Measurements from ENCODE around the gene LGALS4. TPM values are rescaled to one million over a fixed set of nuclear protein-coding genes. Genes with fewer than 3 reads are reported as not detected.
"Not testable (repeated sequence)": the region's sequence is repeated elsewhere in the genome, so short reads cannot be mapped to it uniquely, and the experiment has no call there.

Gene LGALS4
- polyA plus RNA-seq, 4 donors, result 1,130 to 3,807 (median 2,480) TPM

DNA sequence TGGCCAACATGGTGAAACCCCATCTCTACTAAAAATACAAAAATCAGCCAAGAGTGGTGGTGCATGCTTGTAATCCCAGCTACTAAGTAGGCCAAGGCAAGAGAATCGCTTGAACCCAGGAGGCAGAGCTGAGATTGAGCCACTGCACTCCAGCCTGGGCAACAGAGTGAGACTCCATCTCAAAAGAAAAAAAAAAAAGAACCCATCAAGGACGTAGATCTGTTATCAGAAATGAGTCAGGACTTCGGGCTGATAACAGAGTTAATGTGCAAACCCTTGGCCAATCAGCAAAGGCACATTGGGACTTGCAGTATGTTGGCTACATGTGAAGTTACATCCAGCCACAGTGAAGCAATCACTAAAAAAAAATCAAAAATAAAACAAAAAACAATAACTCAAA, 28.5 kb downstream of the LGALS4 start:
- H3K9me3 ChIP-seq (ENCODE audit: control insufficient read depth in 2 of 2, insufficient read depth in 1 of 2, low read depth in 1 of 2, low read length in 1 of 2), result peaks cover 0 to 5% of the 10 kb centered on the region in 2 donors
- H3K27me3 ChIP-seq (ENCODE audit: control insufficient read depth in 3 of 3, insufficient read depth in 3 of 3, low read length in 3 of 3), result no peaks in the 10 kb centered on the region
- DNase-seq, result peak; percentile 59 to 93
- FAIRE-seq, result no peak
- H3K36me3 ChIP-seq (ENCODE audit: control insufficient read depth in 3 of 3, insufficient read depth in 2 of 3, low read depth in 1 of 3, low read length in 3 of 3), result no peaks in the 10 kb centered on the region
- peaks cover 0 to 13% (median 0%) of the 10 kb centered on the region in 3 donors for H3K4me1 ChIP-seq (ENCODE audit: control insufficient read depth in 3 of 3, insufficient read depth in 2 of 3, low read depth in 1 of 3, low read length in 2 of 3)
- WGBS, 3 donors, result 34 to 70% (median 42%) methylated on average over 3 of the region's 3 CpGs
- no peak overlapping the region for H3K27ac ChIP-seq (ENCODE audit: low read depth in 1 of 3, low read length in 2 of 3)
- no peak overlapping the region for H3K4me3 ChIP-seq (ENCODE audit: low read depth in 1 of 3, low read length in 3 of 3)

DNA sequence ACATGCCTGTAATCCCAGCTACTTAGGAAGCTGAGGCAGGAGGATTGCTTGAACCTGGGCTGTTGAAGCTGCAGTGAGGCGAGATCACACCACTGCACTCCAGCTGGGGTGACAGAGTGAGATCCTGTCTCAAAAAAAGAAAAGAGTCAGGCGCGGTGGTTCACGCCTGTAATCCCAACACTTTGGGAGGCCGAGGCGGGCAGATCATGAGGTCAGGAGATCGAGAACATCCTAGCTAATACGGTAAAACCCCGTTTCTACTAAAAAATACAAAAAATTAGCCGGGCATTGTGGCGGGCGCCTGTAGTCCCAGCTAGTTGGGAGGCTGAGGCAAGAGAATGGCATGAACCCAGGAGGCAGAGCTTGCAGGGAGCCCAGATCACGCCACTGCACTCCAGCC, 30.5 kb downstream of the LGALS4 start:
- not testable (repeated sequence) for H3K27ac ChIP-seq (ENCODE audit: low read depth in 1 of 3, low read length in 2 of 3); H3K4me1 ChIP-seq (ENCODE audit: control insufficient read depth in 3 of 3, insufficient read depth in 2 of 3, low read depth in 1 of 3, low read length in 2 of 3); H3K9me3 ChIP-seq (ENCODE audit: control insufficient read depth in 2 of 2, insufficient read depth in 1 of 2, low read depth in 1 of 2, low read length in 1 of 2); H3K36me3 ChIP-seq (ENCODE audit: control insufficient read depth in 3 of 3, insufficient read depth in 2 of 3, low read depth in 1 of 3, low read length in 3 of 3); H3K4me3 ChIP-seq (ENCODE audit: low read depth in 1 of 3, low read length in 3 of 3); H3K27me3 ChIP-seq (ENCODE audit: control insufficient read depth in 3 of 3, insufficient read depth in 3 of 3, low read length in 3 of 3); FAIRE-seq; DNase-seq
- WGBS, 3 donors, result 90 to 92% (median 92%) methylated on average over 13 of the region's 13 CpGs

DNA sequence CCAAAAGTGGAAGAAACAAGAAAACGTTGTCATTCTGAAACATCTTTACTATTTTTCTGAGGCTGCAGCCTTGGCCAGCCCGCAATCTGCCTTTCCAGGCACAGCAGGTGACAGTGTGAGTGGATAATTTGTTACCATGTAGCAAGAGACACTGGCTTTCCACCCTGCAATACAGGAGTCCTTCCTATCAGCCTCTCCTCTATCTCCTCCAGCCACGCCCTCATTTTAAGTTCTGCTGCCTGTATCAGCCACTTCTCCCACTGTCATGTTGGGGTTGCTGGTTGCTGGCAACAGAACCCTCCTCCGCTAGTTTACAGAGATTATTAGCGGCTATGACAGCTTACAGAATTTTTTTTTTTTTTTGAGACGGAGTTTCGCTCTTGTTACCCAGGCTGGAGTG, 31.7 kb downstream of the LGALS4 start:
- no peaks in the 10 kb centered on the region for H3K27me3 ChIP-seq (ENCODE audit: control insufficient read depth in 3 of 3, insufficient read depth in 3 of 3, low read length in 3 of 3)
- H3K9me3 ChIP-seq (ENCODE audit: control insufficient read depth in 2 of 2, insufficient read depth in 1 of 2, low read depth in 1 of 2, low read length in 1 of 2), result peaks cover 0 to 5% of the 10 kb centered on the region in 2 donors
- DNase-seq (no peak), FAIRE-seq (no peak)
- H3K4me3 ChIP-seq (ENCODE audit: low read depth in 1 of 3, low read length in 3 of 3), result no peak overlapping the region
- H3K4me1 ChIP-seq (ENCODE audit: control insufficient read depth in 3 of 3, insufficient read depth in 2 of 3, low read depth in 1 of 3, low read length in 2 of 3), result peaks cover 0 to 8% (median 0%) of the 10 kb centered on the region in 3 donors
- 46 to 71% (median 49%) methylated on average over 7 of the region's 7 CpGs for WGBS, 3 donors
- H3K27ac ChIP-seq (ENCODE audit: low read depth in 1 of 3, low read length in 2 of 3), result no peak overlapping the region
- no peaks in the 10 kb centered on the region for H3K36me3 ChIP-seq (ENCODE audit: control insufficient read depth in 3 of 3, insufficient read depth in 2 of 3, low read depth in 1 of 3, low read length in 3 of 3)

DNA sequence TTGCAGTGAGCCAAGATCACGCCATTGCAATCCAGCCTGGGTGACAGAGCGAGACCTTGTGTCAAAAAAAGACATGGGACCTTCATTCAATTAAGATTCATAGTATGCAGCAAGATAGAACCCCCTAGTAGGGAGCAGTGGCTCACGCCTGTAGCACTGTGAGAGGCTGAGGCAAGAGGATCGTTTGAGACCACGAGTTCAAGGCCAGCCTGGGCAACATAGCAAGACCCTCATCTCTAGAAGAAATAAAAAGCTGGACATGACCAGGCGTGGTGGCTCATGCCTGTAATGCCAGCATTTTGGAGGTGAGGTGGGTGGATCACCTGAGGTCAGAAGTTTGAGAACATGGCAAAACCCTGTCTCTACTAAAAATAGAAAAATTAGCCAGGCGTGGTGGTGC, 32.3 kb downstream of the LGALS4 start:
- no peak for FAIRE-seq
- no peaks in the 10 kb centered on the region for H3K36me3 ChIP-seq (ENCODE audit: control insufficient read depth in 3 of 3, insufficient read depth in 2 of 3, low read depth in 1 of 3, low read length in 3 of 3)
- no peak overlapping the region for H3K27ac ChIP-seq (ENCODE audit: low read depth in 1 of 3, low read length in 2 of 3)
- peaks cover 0 to 5% of the 10 kb centered on the region in 2 donors for H3K9me3 ChIP-seq (ENCODE audit: control insufficient read depth in 2 of 2, insufficient read depth in 1 of 2, low read depth in 1 of 2, low read length in 1 of 2)
- no peak for DNase-seq
- H3K4me1 ChIP-seq (ENCODE audit: control insufficient read depth in 3 of 3, insufficient read depth in 2 of 3, low read depth in 1 of 3, low read length in 2 of 3), result peaks cover 0 to 8% (median 0%) of the 10 kb centered on the region in 3 donors
- no peak overlapping the region for H3K4me3 ChIP-seq (ENCODE audit: low read depth in 1 of 3, low read length in 3 of 3)
- WGBS, 3 donors, result 74 to 90% (median 90%) methylated on average over 7 of the region's 7 CpGs
- no peaks in the 10 kb centered on the region for H3K27me3 ChIP-seq (ENCODE audit: control insufficient read depth in 3 of 3, insufficient read depth in 3 of 3, low read length in 3 of 3)

DNA sequence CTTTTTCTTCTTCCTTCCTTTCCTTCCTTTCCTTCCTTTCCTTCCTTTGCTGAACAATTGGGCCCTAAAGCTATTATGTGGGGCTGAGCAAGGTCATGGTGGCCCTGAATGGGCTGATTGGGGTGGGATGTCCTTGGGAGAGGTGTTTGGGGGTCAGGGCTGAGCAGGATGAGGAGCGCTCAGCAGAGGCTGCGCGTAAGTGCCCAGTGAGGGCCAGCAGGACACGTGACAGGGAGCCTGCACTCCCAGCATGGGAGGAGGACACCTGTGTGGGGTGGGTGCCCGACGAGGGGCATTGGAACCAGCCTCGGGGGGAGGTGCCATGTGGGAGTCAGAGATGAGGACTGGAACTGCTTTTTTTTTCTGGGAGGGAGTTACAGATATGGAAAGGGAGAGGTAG, 34.0 kb downstream of the LGALS4 start:
- WGBS, 3 donors, result 73 to 80% (median 75%) methylated on average over 7 of the region's 7 CpGs
- FAIRE-seq (no peak), DNase-seq (no peak)

DNA sequence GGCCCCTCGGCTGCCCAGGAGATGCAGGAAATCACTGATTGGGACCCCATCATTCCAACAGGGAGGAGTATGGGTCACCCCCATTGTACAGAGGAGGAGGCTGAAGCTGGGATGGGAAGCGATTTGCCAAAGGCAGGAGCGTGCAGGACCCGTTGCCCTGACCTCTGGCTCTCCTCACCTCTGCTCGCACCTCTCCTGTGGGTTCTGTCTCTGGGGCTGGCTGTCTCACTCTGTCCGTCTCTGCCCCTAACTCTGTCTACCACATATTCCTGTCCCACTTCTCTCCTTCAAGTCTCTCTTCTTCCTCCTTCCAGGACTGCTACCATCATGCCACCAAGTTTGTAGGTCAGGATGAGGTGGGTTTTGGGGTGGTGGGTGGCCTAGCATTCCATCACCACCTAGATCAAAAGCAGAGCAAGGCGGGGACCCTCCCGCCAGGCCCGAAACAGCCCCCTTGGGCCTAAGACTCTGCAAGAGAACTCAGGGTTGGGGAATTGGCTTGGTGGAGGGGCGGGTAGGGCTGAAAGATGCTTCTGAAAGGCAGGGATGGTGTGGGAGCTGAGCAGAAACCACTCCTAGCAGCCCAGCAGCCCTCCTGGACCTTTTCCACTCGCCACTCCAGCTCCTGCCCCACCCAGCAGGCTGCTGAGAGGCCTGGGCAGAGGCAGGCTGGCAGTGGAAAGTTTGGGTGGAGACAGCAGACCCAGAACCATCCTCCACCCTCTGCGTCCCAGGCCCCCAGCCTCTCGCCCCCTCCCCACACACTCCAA, 38.4 kb downstream of the LGALS4 start:
- Histone ChIP-seq H3K4me3 (ENCODE audit: low read depth in 1 of 3, low read length in 3 of 3) (no peak overlapping the region), H3K36me3 (ENCODE audit: control insufficient read depth in 3 of 3, insufficient read depth in 2 of 3, low read depth in 1 of 3, low read length in 3 of 3) (no peaks in the 10 kb centered on the region), H3K27ac (ENCODE audit: low read depth in 1 of 3, low read length in 2 of 3) (no peak overlapping the region), H3K27me3 (ENCODE audit: control insufficient read depth in 3 of 3, insufficient read depth in 3 of 3, low read length in 3 of 3) (no peaks in the 10 kb centered on the region), H3K9me3 (ENCODE audit: control insufficient read depth in 2 of 2, insufficient read depth in 1 of 2, low read depth in 1 of 2, low read length in 1 of 2) (no peaks in the 10 kb centered on the region), H3K4me1 (ENCODE audit: control insufficient read depth in 3 of 3, insufficient read depth in 2 of 3, low read depth in 1 of 3, low read length in 2 of 3) (peaks cover 0 to 7% (median 0%) of the 10 kb centered on the region in 3 donors)
- 82 to 84% (median 82%) methylated on average over 12 to 13 of the region's 13 CpGs for WGBS, 3 donors
- no peak for DNase-seq
- no peak for FAIRE-seq

More for the DNA sequence above, 34.0 kb downstream of the LGALS4 start:
- H3K4me3 ChIP-seq (ENCODE audit: low read depth in 1 of 3, low read length in 3 of 3), result no peak overlapping the region
- no peaks in the 10 kb centered on the region for H3K27me3 ChIP-seq (ENCODE audit: control insufficient read depth in 3 of 3, insufficient read depth in 3 of 3, low read length in 3 of 3)
- H3K9me3 ChIP-seq (ENCODE audit: control insufficient read depth in 2 of 2, insufficient read depth in 1 of 2, low read depth in 1 of 2, low read length in 1 of 2), result no peaks in the 10 kb centered on the region
- H3K4me1 ChIP-seq (ENCODE audit: control insufficient read depth in 3 of 3, insufficient read depth in 2 of 3, low read depth in 1 of 3, low read length in 2 of 3), result peaks cover 0 to 4% (median 0%) of the 10 kb centered on the region in 3 donors
- H3K36me3 ChIP-seq (ENCODE audit: control insufficient read depth in 3 of 3, insufficient read depth in 2 of 3, low read depth in 1 of 3, low read length in 3 of 3), result no peaks in the 10 kb centered on the region
- H3K27ac ChIP-seq (ENCODE audit: low read depth in 1 of 3, low read length in 2 of 3), result no peak overlapping the region

DNA sequence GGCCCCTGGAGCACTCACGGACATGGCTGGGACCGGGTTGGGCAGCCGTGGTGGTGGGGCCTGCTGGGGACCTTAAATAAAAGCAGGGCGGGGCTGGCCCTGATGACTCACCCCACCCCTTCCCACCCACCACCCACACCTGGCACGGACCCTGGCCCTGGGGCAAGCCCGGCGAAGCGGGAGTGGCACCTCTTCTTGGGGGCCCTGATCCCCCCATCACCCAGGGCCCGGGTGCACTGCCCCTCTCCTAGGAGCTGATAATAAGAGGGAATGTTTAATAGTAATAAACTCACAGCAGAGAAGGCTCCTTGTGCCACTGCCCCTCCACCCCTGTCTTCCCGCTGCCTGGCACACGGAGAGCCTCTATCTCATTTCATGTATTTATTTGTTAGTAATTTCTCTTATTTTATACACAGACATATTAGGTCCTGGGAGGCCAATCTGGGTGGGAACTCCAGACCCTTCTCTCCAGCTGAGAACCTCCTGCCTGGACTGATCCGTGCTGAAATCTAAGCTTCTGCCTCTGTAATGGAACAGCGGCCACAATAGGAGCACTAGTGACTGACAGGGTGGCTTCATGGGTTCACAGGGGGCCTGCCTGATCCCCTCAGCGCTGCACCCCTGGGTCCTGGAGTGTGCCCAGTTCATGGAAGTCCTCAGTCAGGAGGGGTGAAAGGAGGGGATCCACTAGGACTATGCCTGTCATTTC, 39.1 kb downstream of the LGALS4 start, which contains the start of gene LGALS7:
TSS of gene LGALS7 (minus strand) at position 49 of the 709 bp plus-strand sequence. CDS start at position 24, 25 bp downstream.
- no peaks in the 10 kb centered on the region for H3K27me3 ChIP-seq (ENCODE audit: control insufficient read depth in 3 of 3, insufficient read depth in 3 of 3, low read length in 3 of 3)
- no peaks in the 10 kb centered on the region for H3K36me3 ChIP-seq (ENCODE audit: control insufficient read depth in 3 of 3, insufficient read depth in 2 of 3, low read depth in 1 of 3, low read length in 3 of 3)
- DNase-seq, result no peak
- H3K4me3 ChIP-seq (ENCODE audit: low read depth in 1 of 3, low read length in 3 of 3), result no peak within 1 kb of the TSS
- peaks cover 0 to 7% (median 0%) of the 10 kb centered on the region in 3 donors for H3K4me1 ChIP-seq (ENCODE audit: control insufficient read depth in 3 of 3, insufficient read depth in 2 of 3, low read depth in 1 of 3, low read length in 2 of 3)
- 52 to 68% (median 54%) methylated on average over 9 to 10 of the region's 14 CpGs for WGBS, 3 donors
- peaks cover 0 to 2% of the 10 kb centered on the region in 2 donors for H3K9me3 ChIP-seq (ENCODE audit: control insufficient read depth in 2 of 2, insufficient read depth in 1 of 2, low read depth in 1 of 2, low read length in 1 of 2)
- no peak for FAIRE-seq
- H3K27ac ChIP-seq (ENCODE audit: low read depth in 1 of 3, low read length in 2 of 3), result no peak within 1 kb of the TSS

DNA sequence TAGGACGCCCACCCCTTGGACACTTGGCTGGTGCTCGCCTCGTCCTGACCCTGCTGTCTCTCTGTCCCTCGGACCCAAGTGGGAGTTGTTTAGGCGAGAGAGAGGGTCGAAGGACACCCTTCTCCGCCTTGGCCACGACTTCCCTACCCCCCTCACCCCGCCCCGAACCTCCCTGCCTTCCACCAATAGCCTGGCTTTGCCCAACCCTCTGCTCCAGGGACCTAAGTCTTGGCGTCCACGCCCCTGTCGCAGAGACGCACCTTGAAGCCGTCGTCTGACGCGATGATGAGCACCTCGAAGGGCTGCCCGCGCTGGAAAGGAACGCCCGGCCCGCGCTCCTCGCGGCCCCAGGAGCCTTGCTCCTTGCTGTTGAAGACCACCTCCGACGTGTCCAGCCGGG, 41.2 kb downstream of the LGALS4 start:
- FAIRE-seq, DNase-seq: not testable (repeated sequence)

More for the DNA sequence above, 41.2 kb downstream of the LGALS4 start:
- H3K27ac ChIP-seq (ENCODE audit: low read depth in 1 of 3, low read length in 2 of 3); H3K4me1 ChIP-seq (ENCODE audit: control insufficient read depth in 3 of 3, insufficient read depth in 2 of 3, low read depth in 1 of 3, low read length in 2 of 3); H3K9me3 ChIP-seq (ENCODE audit: control insufficient read depth in 2 of 2, insufficient read depth in 1 of 2, low read depth in 1 of 2, low read length in 1 of 2); H3K4me3 ChIP-seq (ENCODE audit: low read depth in 1 of 3, low read length in 3 of 3); H3K36me3 ChIP-seq (ENCODE audit: control insufficient read depth in 3 of 3, insufficient read depth in 2 of 3, low read depth in 1 of 3, low read length in 3 of 3); H3K27me3 ChIP-seq (ENCODE audit: control insufficient read depth in 3 of 3, insufficient read depth in 3 of 3, low read length in 3 of 3): not testable (repeated sequence)
- 63 to 100% (median 78%) methylated on average over 1 to 8 of the region's 30 CpGs for WGBS, 3 donors

Measured in small intestine (tissue), 7 donors.